NCI-H1930 (cell line): ENCODE data around the gene TSHZ2.

Experiments used
- DNase-seq, 2 experiments: peaks; one replicate each; lab custom pipeline; 2025; lab: John Stamatoyannopoulos, UW

TSHZ2 gene

GRCh38 chr20:53027089-53027488 lies 54.9 kb downstream of the TSHZ2 start:
- no peak for DNase-seq

DNA sequence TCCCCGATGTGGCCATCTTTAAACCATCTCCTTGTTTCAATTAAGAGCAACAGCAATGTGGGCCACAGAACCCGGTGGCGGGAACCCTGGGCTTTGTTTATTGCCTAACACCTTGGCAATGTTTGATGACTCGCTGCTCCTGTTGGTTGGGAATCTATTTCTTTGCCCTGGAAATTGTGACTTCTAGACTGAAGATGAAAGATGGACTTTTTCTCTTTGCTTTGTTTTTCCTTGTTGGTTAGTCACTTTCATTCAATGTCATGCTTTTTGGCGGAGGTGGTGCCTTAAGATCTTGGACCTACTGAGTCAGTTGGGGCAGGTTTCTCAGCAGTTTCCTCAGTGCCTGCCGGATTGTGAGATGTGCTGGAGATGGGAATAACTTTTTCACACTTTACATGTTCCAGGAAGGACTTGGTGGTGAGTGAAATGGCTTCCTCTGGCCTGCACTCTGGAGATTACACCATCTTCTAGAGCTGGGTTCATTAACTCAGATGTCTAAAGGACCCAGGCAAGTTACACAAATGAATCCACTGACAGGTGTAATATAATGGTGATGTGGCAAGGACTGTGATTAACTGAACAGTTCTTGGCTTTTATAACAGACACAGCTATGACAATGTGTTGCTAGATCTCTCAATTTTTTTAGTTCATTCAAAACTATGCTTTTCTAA lies 56.3 kb downstream of the TSHZ2 start:
- no peak for DNase-seq

- DNase-seq = no peak
Measured at GRCh38 chr20:53030061-53030460, 57.9 kb downstream of the TSHZ2 start.

- DNase-seq = no peak
Measured at GRCh38 chr20:53032046-53032445, 59.9 kb downstream of the TSHZ2 start.

GRCh38 chr20:53032478-53032932 lies 60.3 kb downstream of the TSHZ2 start:
- DNase-seq = no peak

DNA sequence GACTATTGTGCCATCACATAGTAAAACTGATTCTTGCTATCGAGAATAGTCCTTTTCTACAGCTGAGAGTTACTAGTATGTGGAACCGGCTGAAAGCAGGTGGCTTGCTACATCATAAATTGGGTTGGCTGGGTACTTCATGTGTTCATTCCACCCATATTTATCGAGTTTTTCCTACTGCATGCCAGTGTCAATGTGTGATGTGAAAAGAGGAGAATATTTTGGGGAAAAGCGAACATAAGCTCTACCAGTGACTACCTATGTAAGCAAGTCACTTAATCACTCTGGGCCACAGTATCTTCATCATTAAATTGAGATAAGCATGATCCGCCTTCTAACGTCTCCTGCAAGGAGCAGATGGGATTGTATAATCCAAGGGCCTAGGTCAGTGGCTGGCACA lies 61.0 kb downstream of the TSHZ2 start:
- DNase-seq = no peak

- DNase-seq = no peak
Measured at GRCh38 chr20:53034899-53035298, 62.7 kb downstream of the TSHZ2 start.

DNA sequence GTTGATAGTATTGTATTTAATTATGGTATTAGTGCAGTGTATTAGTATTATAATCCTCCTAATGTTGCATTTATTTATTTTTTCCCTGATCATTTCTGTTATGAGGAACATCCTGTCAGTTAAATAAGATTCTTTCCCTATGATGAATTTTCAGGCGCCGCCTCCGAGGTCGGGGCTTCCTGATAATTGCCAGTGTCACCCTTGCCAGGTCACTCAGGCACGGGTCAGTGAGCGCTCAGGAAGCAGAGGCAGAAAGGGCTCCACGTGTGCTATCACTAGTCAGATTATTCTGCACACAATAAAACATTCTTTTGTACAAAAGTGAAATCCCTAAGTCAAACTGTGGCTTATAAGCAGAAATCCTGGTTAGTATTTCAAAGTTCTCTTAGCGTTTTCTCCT lies 64.8 kb downstream of the TSHZ2 start:
- no peak for DNase-seq

- no peak for DNase-seq
Measured at GRCh38 chr20:53037621-53038020, 65.5 kb downstream of the TSHZ2 start.

- no peak for DNase-seq
Measured at GRCh38 chr20:53038299-53038698, 66.1 kb downstream of the TSHZ2 start.

- DNase-seq = no peak
Measured at GRCh38 chr20:53040693-53041589, 68.8 kb downstream of the TSHZ2 start.

GRCh38 chr20:53042521-53042920 lies 70.4 kb downstream of the TSHZ2 start:
- no peak for DNase-seq

GRCh38 chr20:53044296-53044695 lies 72.1 kb downstream of the TSHZ2 start:
- no peak for DNase-seq

- no peak for DNase-seq
Measured at GRCh38 chr20:53045941-53046340, 73.8 kb downstream of the TSHZ2 start.

DNA sequence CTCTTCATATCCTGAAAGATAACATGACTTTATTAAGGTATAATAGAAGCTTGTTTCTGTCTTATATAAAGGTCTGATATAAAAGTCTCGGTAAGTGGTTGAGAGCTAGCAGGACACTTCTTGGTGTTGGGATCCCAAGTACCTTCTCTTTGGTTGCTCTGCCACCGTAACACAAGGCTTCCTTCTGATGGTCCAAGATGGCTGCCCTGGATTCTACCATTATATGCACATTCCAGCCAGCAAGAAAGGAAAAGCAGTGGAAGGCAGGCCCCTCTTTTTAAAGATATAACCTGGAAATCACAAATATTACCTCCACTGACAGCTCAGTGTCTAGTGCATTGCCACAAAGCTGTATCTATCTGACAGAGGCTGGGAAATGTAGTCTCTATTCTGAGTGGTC lies 75.0 kb downstream of the TSHZ2 start:
- no peak for DNase-seq

DNA sequence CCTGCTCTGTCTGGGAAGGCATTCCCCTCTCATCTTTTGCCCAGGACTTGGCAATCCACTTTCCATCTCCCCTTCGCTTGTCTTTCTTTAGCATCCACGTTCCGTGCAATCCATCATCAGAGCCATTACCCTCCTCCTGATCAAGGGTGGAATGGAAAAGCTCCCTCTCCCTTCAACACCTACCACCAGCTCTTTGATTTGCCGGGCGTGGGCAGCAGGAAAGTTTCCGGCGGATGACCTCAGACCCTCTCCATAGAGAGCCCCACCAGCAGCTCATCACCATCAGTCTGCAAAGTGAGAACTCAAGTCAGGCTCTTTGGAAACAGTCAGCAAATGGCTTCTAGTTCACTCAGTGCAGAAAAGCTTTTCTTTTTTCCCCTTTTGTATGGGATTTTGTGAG lies 76.2 kb downstream of the TSHZ2 start:
- no peak for DNase-seq

DNA sequence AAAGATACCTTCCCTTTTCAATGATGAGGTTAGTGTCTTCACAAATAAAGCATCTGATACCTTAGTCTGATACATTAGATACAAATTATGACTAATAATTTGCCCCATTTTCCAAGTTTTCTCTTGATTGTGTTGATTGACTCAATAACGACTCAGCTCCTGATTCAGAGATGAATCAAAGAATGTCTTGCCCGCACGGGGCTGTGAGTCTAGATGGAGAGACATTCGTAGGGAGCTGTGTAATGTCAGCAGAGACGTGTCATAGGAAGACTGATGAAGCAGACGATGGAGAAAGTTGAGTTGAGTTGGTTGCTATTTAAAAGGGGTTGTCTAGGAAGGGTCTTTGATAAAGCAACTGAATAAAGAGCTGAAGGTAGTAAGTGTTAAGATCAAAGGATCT lies 78.2 kb downstream of the TSHZ2 start:
- no peak for DNase-seq

GRCh38 chr20:53052380-53052779 lies 80.2 kb downstream of the TSHZ2 start:
- DNase-seq = no peak

DNA sequence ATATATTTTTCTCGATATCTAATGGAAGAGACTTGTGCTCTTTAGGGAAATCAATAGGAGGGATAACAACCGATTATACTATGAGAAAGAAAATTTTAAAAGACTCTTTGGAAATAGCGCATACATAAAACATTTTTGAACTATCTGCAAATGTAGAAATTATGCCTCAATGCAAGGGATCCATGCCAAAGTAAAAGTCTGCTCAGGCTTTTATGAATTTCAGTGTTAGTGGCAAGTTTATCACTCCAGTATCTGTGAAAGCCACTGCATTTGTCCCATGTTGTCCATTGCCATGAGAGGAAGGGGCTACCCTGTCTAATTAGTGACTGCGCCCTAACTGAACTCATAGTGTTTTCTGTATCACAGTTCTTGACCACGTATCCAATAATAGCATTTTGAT lies 81.4 kb downstream of the TSHZ2 start:
- DNase-seq = no peak

- DNase-seq = no peak
Measured at GRCh38 chr20:53055367-53056067, 83.4 kb downstream of the TSHZ2 start.

GRCh38 chr20:53057579-53057978 lies 85.4 kb downstream of the TSHZ2 start:
- no peak for DNase-seq

DNA sequence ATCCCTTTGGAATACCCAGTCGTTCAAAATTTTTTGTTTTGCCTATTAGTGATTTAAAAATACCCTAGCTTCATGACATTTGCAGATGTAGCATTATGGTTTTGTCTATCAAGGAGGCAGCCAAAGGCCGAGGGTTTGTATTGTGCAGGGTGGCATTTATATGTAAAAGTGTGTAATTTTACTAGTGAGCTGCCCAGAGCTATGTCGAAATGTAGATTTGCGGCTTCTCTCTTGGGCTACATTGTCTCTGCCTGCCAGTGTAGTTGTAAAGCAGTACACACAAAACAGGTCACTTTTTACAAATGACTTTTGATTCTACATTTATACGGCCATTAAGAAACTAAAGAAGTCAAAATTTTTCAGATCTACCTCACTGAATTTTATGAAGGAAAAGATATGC lies 87.7 kb downstream of the TSHZ2 start:
- DNase-seq = no peak
